K562 (cell line): ENCODE measurements around the gene APLNR. TPM values are rescaled to one million over a fixed set of nuclear protein-coding genes. Genes with fewer than 3 reads are reported as not detected.

Experiments
- AFF4 ChIP-seq: sonication (generic); formaldehyde crosslinking; IDR thresholded peaks from 2 replicates; pipeline ENCODE4 v1.8.0; 2023; ENCODE audit warnings: mild to moderate bottlenecking, missing genetic modification reagents
- BMI1 ChIP-seq: fragments of 150-350 bp; IDR thresholded peaks from 2 replicates; pipeline ENCODE4 v1.6.1; 2014; ENCODE audit warnings: low read length
- DPF2 ChIP-seq: fragments of 450-650 bp; IDR thresholded peaks from 2 replicates; pipeline ENCODE4 v1.6.1; 2016
- E2F8 ChIP-seq: fragments of 450-650 bp; IDR thresholded peaks from 2 replicates; pipeline ENCODE4 v1.7.1; 2018; ENCODE audit warnings: mild to moderate bottlenecking, low read depth; ENCODE audit not compliant: partially characterized antibody
- EZH2 ChIP-seq: IDR thresholded peaks from 2 replicates; pipeline ENCODE4 v1.6.1; 2012; ENCODE audit warnings: low read depth, mild to moderate bottlenecking, inconsistent platforms, low read length, borderline replicate concordance
- HDAC6 ChIP-seq: IDR thresholded peaks from 2 replicates; pipeline ENCODE4 v1.6.1; 2012; ENCODE audit warnings: low read depth, mild to moderate bottlenecking, control low read depth, inconsistent platforms, low read length, moderate library complexity
- HDGF ChIP-seq: fragments of 450-650 bp; IDR thresholded peaks from 2 replicates; pipeline ENCODE4 v1.6.1; 2016
- KLF16 ChIP-seq: IDR thresholded peaks from 2 replicates; pipeline ENCODE4 v1.6.1; 2016; ENCODE audit warnings: antibody characterized with exemption
- LEF1 ChIP-seq: fragments of 450-650 bp; IDR thresholded peaks from 2 replicates; pipeline ENCODE4 v1.6.1; 2016; ENCODE audit warnings: mild to moderate bottlenecking
- MAZ ChIP-seq, 2 experiments: fragments of 450-650 bp in 1 of 2; sonication (generic) in 1 of 2; formaldehyde crosslinking; IDR thresholded peaks in 1 of 2; conservative IDR thresholded peaks in 1 of 2; 2 replicates each; pipeline versions ENCODE4 v1.4.0 to v1.5.0; 2020; ENCODE audit warnings: mild to moderate bottlenecking in 1 of 2, missing genetic modification reagents in 1 of 2
- MYNN ChIP-seq, 2 experiments: sonication (generic); formaldehyde crosslinking in 1 of 2; IDR thresholded peaks; 2 replicates each; pipeline versions ENCODE4 v1.5.0 to v1.6.1; 2016 to 2020; ENCODE audit warnings: antibody characterized with exemption in 1 of 2, missing genetic modification reagents in 1 of 2
- PCBP1 ChIP-seq: fragments of 200-400 bp; formaldehyde crosslinking; IDR thresholded peaks from 2 replicates; pipeline ENCODE4 v1.6.1; 2018; ENCODE audit warnings: mild to moderate bottlenecking, low read depth, low read length; ENCODE audit not compliant: poor library complexity, severe bottlenecking
- RBM15 ChIP-seq: fragments of 200-400 bp; formaldehyde crosslinking; IDR thresholded peaks from 2 replicates; pipeline ENCODE4 v1.6.1; 2018; ENCODE audit warnings: mild to moderate bottlenecking, low read length, moderate library complexity; ENCODE audit not compliant: insufficient read depth
- RNF219 ChIP-seq: fragments of 250-450 bp; sonication (Bioruptor Pico); IDR thresholded peaks from 2 replicates; pipeline ENCODE4 v1.5.0; 2022; ENCODE audit warnings: mild to moderate bottlenecking
- SIRT6 ChIP-seq: IDR thresholded peaks from one replicate; pipeline ENCODE4 v1.6.1; 2012; ENCODE audit warnings: low read depth, mild to moderate bottlenecking, control low read depth, inconsistent platforms, low read length, moderate library complexity
- SMAD2 ChIP-seq: fragments of 150-350 bp; IDR thresholded peaks from 2 replicates; pipeline ENCODE4 v1.6.1; 2014; ENCODE audit warnings: low read depth, mild to moderate bottlenecking, low read length
- TCF3 ChIP-seq: sonication (generic); formaldehyde crosslinking; IDR thresholded peaks from 2 replicates; pipeline ENCODE4 v1.4.0; 2020; ENCODE audit warnings: mild to moderate bottlenecking, missing genetic modification reagents
- ZKSCAN3 ChIP-seq: fragments of 250-450 bp; sonication (Bioruptor Pico); IDR thresholded peaks from 2 replicates; pipeline ENCODE4 v1.4.0; 2020
- ZNF274 ChIP-seq: IDR thresholded peaks from 2 replicates; pipeline ENCODE4 v1.6.1; 2011; ENCODE audit warnings: low read depth, mild to moderate bottlenecking, low read length, moderate library complexity, borderline replicate concordance
- ZNF696 ChIP-seq: fragments of 250-450 bp; sonication (Bioruptor Pico); conservative IDR thresholded peaks from 2 replicates; pipeline ENCODE4 v1.4.0; 2020; ENCODE audit warnings: mild to moderate bottlenecking, moderate library complexity
- ZNF766 ChIP-seq: fragments of 200-800 bp; sonication (Bioruptor generic); conservative IDR thresholded peaks from 2 replicates; pipeline ENCODE4 v1.6.1; 2016; ENCODE audit warnings: missing genetic modification characterization, missing compliant biosample characterization
- polyA plus RNA-seq, 8 experiments: library from polyadenylated mRNA; depleted of rRNA in 4 of 8; stranded (reverse) in 5 of 8; unstranded in 3 of 8; fragments of >200 nt; fragmentation: Nextera tagmentation in 2 of 8; fragmentation: Illumina TruSeq in 1 of 8; extraction: Ambion mirVana in 2 of 8; extraction: Trizol in 1 of 8; gene quantifications; 2 replicates each; pipeline versions ENCODE4 v1.2.1 to v1.2.3, GENCODE V29; 2011 to 2014; ENCODE audit warnings: inconsistent platforms in 1 of 8, missing spikeins in 1 of 8
- total RNA-seq, 7 experiments: library from RNA; depleted of rRNA in 6 of 7; stranded (reverse); fragments of >200 nt in 6 of 7; fragmentation: Illumina TruSeq in 2 of 7; extraction: Trizol in 2 of 7; gene quantifications; 2 replicates each; pipeline versions ENCODE4 v1.2.1 to v1.2.3, GENCODE V29; 2011 to 2021; ENCODE audit warnings: low replicate concordance in 1 of 7

The APLNR gene
- total and polyA plus RNA-seq, 9 of the 15 experiments (the other 6 are each of a cell fraction or from before 2014, with no cell fraction given) = 0.15 to 2.0 (median 0.65) TPM

DNA sequence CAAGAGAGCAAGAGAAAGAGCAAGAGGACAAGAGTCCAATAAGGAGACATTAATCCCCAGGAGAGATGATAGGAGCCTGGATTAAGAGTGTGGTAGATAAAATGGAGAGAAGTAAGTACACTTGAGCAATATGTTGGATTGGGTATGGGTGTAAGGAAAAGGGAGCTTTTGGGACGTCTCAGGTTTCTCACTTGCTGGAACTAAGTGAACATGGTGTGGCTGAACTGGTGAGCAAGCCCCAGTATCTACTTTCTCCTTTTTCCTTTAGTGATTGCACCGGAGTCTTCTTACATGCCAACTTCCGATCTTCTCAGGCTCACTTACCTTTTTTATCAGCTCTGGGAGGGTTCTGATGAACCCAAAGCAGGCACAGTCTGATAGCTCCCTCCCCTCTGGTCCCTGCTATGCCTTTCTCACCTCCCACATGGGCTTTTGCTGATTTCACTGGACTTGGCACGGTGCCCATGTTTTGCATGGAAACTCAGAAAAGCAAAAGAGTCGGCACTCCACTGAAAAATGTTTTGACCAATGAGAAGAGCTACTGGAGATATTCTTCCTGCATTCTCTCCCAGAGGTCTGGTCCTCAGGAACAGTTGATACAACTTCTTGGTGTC, 14.5 kb upstream of the APLNR start (continued):
- TF ChIP-seq MYNN (IDR thresholded peaks at IDR 0.05) (no peak), MYNN (CRISPR knock-in tag; IDR thresholded peaks at IDR 0.05) (no peak), EZH2 (no peak), RBM15 (no peak), PCBP1 (no peak), AFF4 (CRISPR knock-in tag) (no peak), E2F8 (no peak), KLF16 (no peak; the same call in 1 of the 2 replicates), SMAD2 (no peak), BMI1 (no peak), LEF1 (no peak), ZNF274 (no peak), TCF3 (0 out of 2 replicates have a peak, but pooled peaks have one; percentile 25), HDAC6 (no peak), DPF2 (peak; percentile 61), MAZ (CRISPR knock-in tag; conservative IDR thresholded peaks at IDR 0.05 in 1 of 2, IDR thresholded peaks at IDR 0.05 in 1 of 2) (no peak), ZNF766 (no peak), RNF219 (CRISPR knock-in tag) (no peak), ZKSCAN3 (no peak), HDGF (no peak), SIRT6 (no peak), ZNF696 (CRISPR knock-in tag) (no peak)
